Lung (tissue), 12 donors: Measurements from ENCODE around the gene MYL6B. TPM values are rescaled to one million over a fixed set of nuclear protein-coding genes. Genes with fewer than 3 reads are reported as not detected.
"Not testable (repeated sequence)": the region's sequence is repeated elsewhere in the genome, so short reads cannot be mapped to it uniquely, and the experiment has no call there.

ENCODE experiments used
- ATAC-seq: fragments of 200-7000 bp; cut with Tn5 transposase; one replicate; pipeline ENCODE4 v1.9.1; 2020; ENCODE audit warnings: moderate number of reproducible peaks; ENCODE audit not compliant: insufficient read depth, low FRiP score
- DNase-seq, 3 donors: peaks; one replicate each; pipeline ENCODE4 v3.0.0-alpha.2; 2013 to 2017
- H3K27ac ChIP-seq, 2 donors: one replicate each; pipeline ENCODE4 v1.5.1; 2013; ENCODE audit warnings: mild to moderate bottlenecking in 2 of 2, moderate library complexity in 2 of 2, control low read depth in 1 of 2, inconsistent platforms in 1 of 2, low read depth in 1 of 2, low read length in 1 of 2
- H3K27me3 ChIP-seq, 3 donors: one replicate each; pipeline ENCODE4 v1.5.1; 2013; ENCODE audit warnings: low read length in 2 of 3; ENCODE audit not compliant: control insufficient read depth in 3 of 3, insufficient read depth in 3 of 3
- H3K36me3 ChIP-seq, 4 donors: one replicate each; pipeline ENCODE4 v1.5.1; 2013; ENCODE audit warnings: low read length in 4 of 4, mild to moderate bottlenecking in 1 of 4, moderate library complexity in 1 of 4; ENCODE audit not compliant: control insufficient read depth in 4 of 4, insufficient read depth in 4 of 4
- H3K4me1 ChIP-seq, 5 donors: one replicate each; pipeline ENCODE4 v1.5.1; 2013; ENCODE audit warnings: low read length in 5 of 5, mild to moderate bottlenecking in 2 of 5, moderate library complexity in 1 of 5; ENCODE audit not compliant: control insufficient read depth in 5 of 5, insufficient read depth in 5 of 5
- H3K4me3 ChIP-seq: one replicate; pipeline ENCODE4 v1.5.1; 2013; ENCODE audit warnings: mild to moderate bottlenecking, control low read depth, moderate library complexity
- H3K9ac ChIP-seq, 2 donors: one replicate each; pipeline ENCODE4 v1.5.1; 2013; ENCODE audit warnings: low read length in 2 of 2, control low read depth in 1 of 2; ENCODE audit not compliant: insufficient read depth in 1 of 2
- H3K9me3 ChIP-seq, 4 donors: one replicate each; pipeline ENCODE4 v1.5.1; 2013; ENCODE audit warnings: low read length in 3 of 4, mild to moderate bottlenecking in 1 of 4, moderate library complexity in 1 of 4; ENCODE audit not compliant: control insufficient read depth in 4 of 4, insufficient read depth in 3 of 4
- CTCF ChIP-seq: IDR thresholded peaks from 2 replicates; pipeline ENCODE4 v1.5.1; 2012; ENCODE audit warnings: mild to moderate bottlenecking; ENCODE audit errors: control extremely low read depth, extremely low read depth
- WGBS, 2 donors: extraction: QIAGEN DNeasy Blood & Tissue Kit; methylation state at CpG; one replicate each; pipeline ENCODE4 v1.1.7; 2013; 5-methylcytosine and 5-hydroxymethylcytosine counted together
- polyA plus RNA-seq, 2 donors: library from polyadenylated mRNA; stranded (reverse); fragments of 200-250 nt; gene quantifications; one replicate each; pipeline ENCODE4 v1.2.1, GENCODE V29; 2013
- total RNA-seq, 2 donors: library from RNA; depleted of rRNA in 1 of 2; stranded (reverse); fragments of >200 nt in 1 of 2; gene quantifications; one replicate each; pipeline ENCODE4 v1.2.1, GENCODE V29; 2014 to 2021
- donor health status: control.
- donor health status: control.
- donor health status: Bipolar disorder and iron deficiency.
- donor health status: healthy.
- donor health status: DM: yes; HTN: yes; CAD: no.

Gene MYL6B
- total and polyA plus RNA-seq, 4 donors = 20.7 to 46.1 (median 39.7) TPM

- Histone ChIP-seq H3K27ac (peak overlapping the region; percentile 77 to 87), H3K4me1 (peaks cover 0 to 22% (median 5%) of the 10 kb centered on the region in 5 donors), H3K4me3 (no peak overlapping the region), H3K9ac (peak overlapping the region; percentile 40 to 86), H3K27me3 (no peaks in the 10 kb centered on the region), H3K36me3 (peaks cover 0 to 4% (median 2%) of the 10 kb centered on the region in 4 donors), H3K9me3 (no peaks in the 10 kb centered on the region)
- TF ChIP-seq CTCF = no peak
- ATAC-seq = no peak
- peak; percentile 16 to 35 (median 19) for DNase-seq
- 19 to 27% methylated on average over 9 of the region's 9 CpGs for WGBS, 2 donors
Observed at GRCh38 chr12:56190695-56191155, 38.3 kb downstream of the MYL6B start.

GRCh38 chr12:56192582-56192981, 40.2 kb downstream of the MYL6B start:
- peaks cover 0 to 18% (median 3%) of the 10 kb centered on the region in 5 donors for H3K4me1 ChIP-seq
- H3K9me3 ChIP-seq = no peaks in the 10 kb centered on the region
- no peaks in the 10 kb centered on the region for H3K36me3 ChIP-seq
- ATAC-seq (no peak), DNase-seq (no peak)
- no peaks in the 10 kb centered on the region for H3K27me3 ChIP-seq
- H3K4me3 ChIP-seq = no peak overlapping the region
- H3K9ac ChIP-seq = no peak overlapping the region
- no peak overlapping the region for H3K27ac ChIP-seq
- no peak for TF ChIP-seq CTCF

- peak; percentile 77 to 90 (median 90) for DNase-seq
- Histone ChIP-seq H3K9me3 (no peaks in the 10 kb centered on the region), H3K9ac (peak overlapping the region in 1 of 2 donors; percentile 9), H3K4me1 (peaks cover 0 to 13% (median under 1%) of the 10 kb centered on the region in 5 donors), H3K4me3 (no peak overlapping the region), H3K27me3 (no peaks in the 10 kb centered on the region), H3K27ac (no peak overlapping the region), H3K36me3 (no peaks in the 10 kb centered on the region)
- TF ChIP-seq CTCF = peak; percentile 83
- ATAC-seq = no peak
- 47 to 63% methylated on average over 1 of the region's 1 CpG for WGBS, 2 donors
Observed at GRCh38 chr12:56193025-56193578, 40.7 kb downstream of the MYL6B start.

- 65 to 76% methylated on average over 11 of the region's 11 CpGs for WGBS, 2 donors
- not testable (repeated sequence) for H3K27me3 ChIP-seq, H3K9ac ChIP-seq, H3K9me3 ChIP-seq, H3K36me3 ChIP-seq, H3K4me1 ChIP-seq, H3K4me3 ChIP-seq, DNase-seq
- peak; percentile 45 for ATAC-seq
- peak overlapping the region; percentile 21 to 22 for H3K27ac ChIP-seq
Observed at GRCh38 chr12:56196818-56197550, 44.6 kb downstream of the MYL6B start.
